CD4-positive, CD25-positive, alpha-beta regulatory T cell (primary cell): ENCODE data around the gene BARX1. TPM values are rescaled to one million over a fixed set of nuclear protein-coding genes. Genes with fewer than 3 reads are reported as not detected.
A peak's percentile ranks its signal among the peaks of the same experiment; 100 is the strongest.

Source experiments
- ATAC-seq, 2 donors: fragments of 150-1000 bp; cut with Tn5 transposase; one replicate each; pipeline ENCODE4 v1.10.0; 2021; ENCODE audit warnings: low read depth in 2 of 2, moderate number of reproducible peaks in 2 of 2, moderate library complexity in 1 of 2
- DNase-seq, 3 donors: peaks; one replicate each; pipeline versions ENCODE4 v3.0.0 to v3.0.0-alpha.2; 2012 to 2022; ENCODE audit warnings: mixed read lengths in 1 of 3
- H3K27ac ChIP-seq: one replicate; pipeline ENCODE4 v1.7.0; 2013; ENCODE audit warnings: mild to moderate bottlenecking, low read length; ENCODE audit not compliant: insufficient read depth, poor library complexity, severe bottlenecking
- H3K27me3 ChIP-seq: one replicate; pipeline ENCODE4 v1.7.0; 2013; ENCODE audit warnings: low read length; ENCODE audit not compliant: control insufficient read depth, insufficient read depth
- H3K36me3 ChIP-seq: one replicate; pipeline ENCODE4 v1.7.0; 2013; ENCODE audit warnings: mild to moderate bottlenecking, low read length, moderate library complexity; ENCODE audit not compliant: control insufficient read depth, insufficient read depth
- H3K4me1 ChIP-seq: 2 replicates; pipeline ENCODE4 v1.7.0; 2013; ENCODE audit warnings: mild to moderate bottlenecking, low read length; ENCODE audit not compliant: insufficient read depth, control insufficient read depth, poor library complexity, severe bottlenecking
- H3K4me3 ChIP-seq: one replicate; pipeline ENCODE4 v1.7.0; 2013; ENCODE audit warnings: low read depth, mild to moderate bottlenecking, low read length, moderate library complexity
- H3K9me3 ChIP-seq, 2 experiments: 1 replicate in 1 of 2; 2 replicates in 1 of 2; pipeline ENCODE4 v1.7.0; 2013; ENCODE audit warnings: low read length in 2 of 2, mild to moderate bottlenecking in 1 of 2, moderate library complexity in 1 of 2; ENCODE audit not compliant: control insufficient read depth in 2 of 2
- H3K27ac Mint-ChIP-seq, 3 donors: one replicate each; pipeline ENCODE4 v1.8.0; 2020 to 2022; ENCODE audit warnings: mild to moderate bottlenecking in 3 of 3, mixed read lengths in 3 of 3, moderate library complexity in 2 of 3
- H3K27me3 Mint-ChIP-seq: one replicate; pipeline ENCODE4 v1.8.0; 2022; ENCODE audit warnings: mild to moderate bottlenecking, mixed read lengths
- H3K36me3 Mint-ChIP-seq: one replicate; pipeline ENCODE4 v1.8.0; 2020; ENCODE audit warnings: mixed read lengths
- H3K4me1 Mint-ChIP-seq, 4 donors: one replicate each; pipeline ENCODE4 v1.8.0; 2020 to 2022; ENCODE audit warnings: mixed read lengths in 4 of 4, mild to moderate bottlenecking in 1 of 4
- H3K4me3 Mint-ChIP-seq, 4 donors: one replicate each; pipeline ENCODE4 v1.8.0; 2020 to 2022; ENCODE audit warnings: mild to moderate bottlenecking in 4 of 4, mixed read lengths in 4 of 4, moderate library complexity in 3 of 4
- H3K9me3 Mint-ChIP-seq, 7 donors: one replicate each; pipeline ENCODE4 v1.8.0; 2020 to 2022; ENCODE audit warnings: mixed read lengths in 7 of 7, mild to moderate bottlenecking in 3 of 7, moderate library complexity in 2 of 7
- polyA plus RNA-seq, 4 donors: library from polyadenylated mRNA; unstranded; fragments of 300-500 nt; fragmentation: Illumina TruSeq; gene quantifications; one replicate each; pipeline ENCODE4 v1.2.3, GENCODE V29; 2021
- total RNA-seq: library from RNA; stranded (reverse); gene quantifications from one replicate; pipeline ENCODE4 v1.2.3, GENCODE V29; 2022

Gene BARX1, protein sequence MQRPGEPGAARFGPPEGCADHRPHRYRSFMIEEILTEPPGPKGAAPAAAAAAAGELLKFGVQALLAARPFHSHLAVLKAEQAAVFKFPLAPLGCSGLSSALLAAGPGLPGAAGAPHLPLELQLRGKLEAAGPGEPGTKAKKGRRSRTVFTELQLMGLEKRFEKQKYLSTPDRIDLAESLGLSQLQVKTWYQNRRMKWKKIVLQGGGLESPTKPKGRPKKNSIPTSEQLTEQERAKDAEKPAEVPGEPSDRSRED
- total RNA-seq (not detected), polyA plus RNA-seq (not detected)

DNA sequence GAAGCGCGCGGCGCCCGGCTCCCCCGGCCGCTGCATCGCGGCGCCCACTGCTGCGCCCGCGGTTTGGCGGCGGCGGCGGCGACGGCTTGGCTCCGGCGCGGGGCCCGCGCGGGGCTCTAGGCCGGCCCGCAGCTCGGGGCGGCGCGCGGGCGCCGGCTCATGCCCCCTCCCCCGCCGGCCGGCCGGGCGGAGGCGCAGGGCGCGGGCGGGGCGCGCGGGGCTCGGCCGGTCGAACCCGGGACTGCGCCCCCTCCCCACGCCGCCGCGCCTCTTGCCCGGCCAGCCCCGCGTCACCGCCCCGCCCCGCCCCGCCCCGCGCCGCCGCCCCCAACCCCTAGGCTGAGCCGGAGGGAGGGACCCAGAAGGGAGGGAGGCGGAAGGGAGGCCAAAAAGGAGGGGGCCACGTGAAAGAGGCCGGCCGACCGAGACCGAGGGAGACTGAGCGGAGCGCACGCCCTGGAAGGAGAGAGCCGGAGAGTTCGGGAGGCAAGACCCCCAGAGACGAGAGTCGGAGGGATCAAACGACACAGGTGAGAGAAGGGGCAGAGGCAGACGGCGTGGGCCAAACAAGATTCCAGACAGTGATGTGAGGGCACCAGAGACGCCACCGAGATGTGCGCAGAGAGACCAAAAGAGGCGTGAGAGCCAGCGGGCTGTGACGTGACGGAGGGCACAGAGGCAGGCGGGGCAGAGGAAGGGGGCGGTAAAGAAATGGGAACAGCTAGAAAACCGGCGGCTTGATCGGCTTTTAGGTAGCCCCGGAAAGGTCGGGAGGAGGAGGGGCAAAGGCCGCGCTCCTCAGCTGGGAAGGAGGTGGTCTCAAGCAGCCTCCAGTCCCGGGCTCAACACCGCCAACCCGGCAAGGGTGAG lies at the start of gene BARX1:
BARX1 (minus strand) TSS at position 245 of the 870 bp plus-strand sequence; CDS start at position 36, 209 bp downstream.
- peaks cover 15% of the 10 kb centered on the region for H3K27me3 ChIP-seq
- H3K4me3 ChIP-seq, result no peak within 1 kb of the TSS
- no peaks in the 10 kb centered on the region for H3K36me3 Mint-ChIP-seq
- H3K27ac ChIP-seq, result no peak within 1 kb of the TSS
- peaks cover 0 to 53% (median 19%) of the 10 kb centered on the region in 4 donors for H3K4me1 Mint-ChIP-seq
- peak within 1 kb of the TSS; percentile 71 to 81 (median 78) for H3K4me3 Mint-ChIP-seq
- ATAC-seq (peak in 1 of 2 donors; percentile 19), DNase-seq (no peak)
- H3K27me3 Mint-ChIP-seq, result peaks cover 76% of the 10 kb centered on the region
- H3K36me3 ChIP-seq, result no peaks in the 10 kb centered on the region
- peak within 1 kb of the TSS in 2 of 3 donors; percentile 73 to 85 for H3K27ac Mint-ChIP-seq
- H3K9me3 ChIP-seq, result no peaks in the 10 kb centered on the region
- peaks cover 49% of the 10 kb centered on the region for H3K4me1 ChIP-seq
- H3K9me3 Mint-ChIP-seq, result peaks cover 0 to 7% (median 0%) of the 10 kb centered on the region in 7 donors

DNA sequence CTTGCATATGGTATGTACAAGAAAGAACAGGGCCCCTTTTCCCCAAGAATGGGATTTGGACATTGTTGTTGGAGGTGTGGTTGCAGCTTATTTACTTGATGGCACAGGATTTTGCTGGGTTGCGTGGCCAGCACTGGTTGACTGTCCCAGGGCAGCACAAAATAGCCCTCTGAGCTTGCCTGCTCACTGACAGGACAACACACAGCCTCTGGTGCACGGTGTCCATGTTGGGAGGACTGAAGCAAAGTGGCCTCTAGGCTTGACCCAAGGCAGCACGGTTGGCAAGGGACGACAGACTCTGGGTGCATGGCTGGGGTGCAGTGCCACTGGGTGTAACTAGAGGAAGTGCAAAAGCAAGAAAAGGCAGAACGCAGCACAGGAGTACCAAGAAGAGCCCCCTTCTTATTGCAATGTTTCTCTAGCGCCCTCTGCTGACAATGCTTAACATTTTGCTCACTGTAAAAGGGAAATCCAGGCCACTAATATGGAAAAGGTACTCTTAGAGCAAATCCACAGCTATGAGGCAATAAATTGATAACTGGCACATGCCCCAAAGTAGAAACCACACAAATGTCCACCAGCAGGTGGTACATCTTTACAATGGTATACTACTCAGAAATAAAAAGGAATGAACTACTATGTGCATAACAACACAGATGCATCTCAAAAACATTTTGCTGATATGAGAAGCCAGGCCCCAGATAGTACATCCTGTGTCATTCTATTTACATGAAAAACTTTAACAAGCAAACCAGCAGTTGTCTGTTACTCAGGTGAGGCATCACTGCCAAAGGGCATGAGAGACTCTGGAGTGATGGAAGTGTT lies 47.4 kb upstream of the BARX1 start:
- H3K27ac Mint-ChIP-seq, result no peak overlapping the region
- ATAC-seq, result no peak
- H3K27me3 Mint-ChIP-seq, result peaks cover 22% of the 10 kb centered on the region

DNA sequence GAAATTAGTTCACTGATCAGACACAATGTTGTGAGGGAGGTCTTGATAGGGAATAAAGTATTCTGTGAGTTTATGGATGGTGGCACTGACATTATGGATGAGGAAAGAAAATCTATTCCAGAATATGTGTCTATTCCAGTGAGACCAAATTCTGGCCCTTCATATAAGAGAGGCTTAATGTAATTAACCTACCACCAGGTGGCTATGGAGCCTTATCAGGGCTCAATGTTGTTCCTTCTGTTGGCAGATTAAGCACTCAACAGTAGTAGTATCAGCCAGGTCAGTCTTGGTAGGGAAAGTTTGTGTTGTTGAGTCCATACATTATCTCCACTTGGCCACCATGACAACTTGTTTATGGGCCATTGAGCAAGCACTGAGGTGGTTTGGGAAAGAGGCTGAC lies 41.7 kb upstream of the BARX1 start:
- H3K27ac ChIP-seq, result no peak overlapping the region
- DNase-seq (peak in 1 of 3 donors; percentile 2), ATAC-seq (no peak)
- no peaks in the 10 kb centered on the region for H3K4me1 Mint-ChIP-seq
- no peaks in the 10 kb centered on the region for H3K36me3 Mint-ChIP-seq
- no peaks in the 10 kb centered on the region for H3K4me1 ChIP-seq
- no peak overlapping the region for H3K4me3 Mint-ChIP-seq
- peaks cover 10% of the 10 kb centered on the region for H3K27me3 ChIP-seq
- no peaks in the 10 kb centered on the region for H3K9me3 ChIP-seq
- no peak overlapping the region for H3K4me3 ChIP-seq
- no peaks in the 10 kb centered on the region for H3K36me3 ChIP-seq
- peaks cover 12% of the 10 kb centered on the region for H3K27me3 Mint-ChIP-seq
- H3K27ac Mint-ChIP-seq, result no peak overlapping the region
- peaks cover 0 to 4% (median 0%) of the 10 kb centered on the region in 7 donors for H3K9me3 Mint-ChIP-seq

More for the DNA sequence above, 47.4 kb upstream of the BARX1 start:
- no peak overlapping the region for H3K27ac ChIP-seq
- no peak overlapping the region for H3K4me3 Mint-ChIP-seq
- H3K4me1 Mint-ChIP-seq, result no peaks in the 10 kb centered on the region
- no peak overlapping the region for H3K4me3 ChIP-seq
- no peaks in the 10 kb centered on the region for H3K9me3 ChIP-seq
- DNase-seq, result peak in 2 of 3 donors; percentile 13 to 61
- no peaks in the 10 kb centered on the region for H3K4me1 ChIP-seq
- H3K9me3 Mint-ChIP-seq, result peaks cover 0 to 8% (median 0%) of the 10 kb centered on the region in 7 donors
- H3K36me3 Mint-ChIP-seq, result no peaks in the 10 kb centered on the region
- peaks cover 15% of the 10 kb centered on the region for H3K27me3 ChIP-seq
- no peaks in the 10 kb centered on the region for H3K36me3 ChIP-seq

DNA sequence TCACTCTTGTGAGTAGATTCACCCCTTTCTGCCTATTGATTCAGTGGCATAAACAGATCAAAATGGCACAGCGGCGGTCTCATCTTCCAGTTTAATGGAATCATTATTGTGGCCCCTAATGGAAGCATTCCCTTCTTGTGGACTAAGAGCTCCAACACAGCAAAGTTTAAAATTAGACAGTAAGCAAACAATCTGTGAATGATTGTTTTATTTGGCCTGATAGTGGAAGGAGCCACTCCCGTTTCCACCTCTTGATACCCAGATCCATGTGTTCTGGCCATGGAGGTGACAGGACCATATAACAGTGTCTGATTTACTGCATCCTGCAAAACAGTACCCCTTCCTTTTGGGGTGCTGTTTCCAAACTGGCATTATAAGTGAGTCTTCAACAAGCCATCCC lies 41.2 kb upstream of the BARX1 start:
- no peak for DNase-seq
- Mint-ChIP-seq H3K27me3 (peaks cover 12% of the 10 kb centered on the region), H3K36me3 (no peaks in the 10 kb centered on the region), H3K4me1 (no peaks in the 10 kb centered on the region), H3K4me3 (no peak overlapping the region), H3K27ac (no peak overlapping the region), H3K9me3 (peaks cover 0 to 4% (median 0%) of the 10 kb centered on the region in 7 donors)
- Histone ChIP-seq H3K27me3 (peaks cover 10% of the 10 kb centered on the region), H3K4me3 (no peak overlapping the region), H3K4me1 (no peaks in the 10 kb centered on the region), H3K9me3 (no peaks in the 10 kb centered on the region), H3K27ac (no peak overlapping the region), H3K36me3 (no peaks in the 10 kb centered on the region)
- ATAC-seq, result no peak

DNA sequence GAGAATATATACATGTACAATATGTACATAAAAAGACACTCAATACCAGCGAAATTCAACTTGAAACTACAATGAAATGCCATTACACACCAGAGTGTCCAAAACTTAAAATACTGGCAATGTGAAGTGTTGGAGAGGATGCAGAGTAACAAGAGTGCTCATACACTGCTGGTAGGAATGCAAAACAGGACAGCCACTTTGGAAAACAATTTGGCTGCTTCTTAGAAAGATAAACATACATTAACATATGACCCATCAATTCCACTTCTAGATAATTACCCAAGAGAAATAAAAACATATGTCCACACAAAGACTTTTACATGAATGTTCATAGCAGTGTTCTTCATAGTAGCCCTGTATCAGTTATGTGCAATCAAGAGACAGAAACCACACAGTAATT lies 39.4 kb upstream of the BARX1 start:
- Mint-ChIP-seq H3K4me3 (no peak overlapping the region), H3K4me1 (no peaks in the 10 kb centered on the region), H3K27me3 (peaks cover 12% of the 10 kb centered on the region), H3K27ac (no peak overlapping the region), H3K36me3 (peaks cover 4% of the 10 kb centered on the region), H3K9me3 (peaks cover 0 to 17% (median 4%) of the 10 kb centered on the region in 7 donors)
- Histone ChIP-seq H3K36me3 (no peaks in the 10 kb centered on the region), H3K4me1 (no peaks in the 10 kb centered on the region), H3K27me3 (peaks cover 10% of the 10 kb centered on the region), H3K9me3 (peaks cover 7 to 10% of the 10 kb centered on the region in 2 experiments), H3K4me3 (no peak overlapping the region), H3K27ac (no peak overlapping the region)
- DNase-seq, result no peak
- ATAC-seq, result no peak

DNA sequence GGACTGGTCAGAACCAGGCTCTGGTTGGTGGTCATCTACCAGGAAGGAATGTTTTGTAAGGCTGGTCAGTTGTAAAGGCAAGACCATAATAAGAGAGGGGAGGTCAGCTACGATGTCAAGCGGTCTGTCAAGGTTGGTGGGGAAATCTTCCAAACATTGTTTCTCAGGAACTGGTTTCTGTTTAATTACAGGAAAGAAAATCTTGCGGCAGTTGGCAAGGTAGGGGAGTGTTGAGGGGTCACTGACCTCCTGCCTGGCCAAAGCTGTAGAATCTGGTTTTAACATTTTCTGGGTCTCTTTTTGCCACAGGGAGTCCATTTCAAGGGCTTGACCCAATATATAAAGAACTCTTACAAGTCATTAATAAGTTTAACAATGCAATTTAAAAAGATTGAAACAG lies 39.0 kb upstream of the BARX1 start:
- Mint-ChIP-seq H3K4me3 (no peak overlapping the region), H3K4me1 (no peaks in the 10 kb centered on the region), H3K9me3 (peaks cover 0 to 20% (median 4%) of the 10 kb centered on the region in 7 donors), H3K27ac (no peak overlapping the region), H3K27me3 (peaks cover 14% of the 10 kb centered on the region), H3K36me3 (peaks cover 4% of the 10 kb centered on the region)
- ATAC-seq, result no peak
- no peak for DNase-seq
- Histone ChIP-seq H3K36me3 (no peaks in the 10 kb centered on the region), H3K27ac (no peak overlapping the region), H3K4me1 (no peaks in the 10 kb centered on the region), H3K4me3 (no peak overlapping the region), H3K27me3 (peaks cover 10% of the 10 kb centered on the region), H3K9me3 (peaks cover 7 to 11% of the 10 kb centered on the region in 2 experiments)

DNA sequence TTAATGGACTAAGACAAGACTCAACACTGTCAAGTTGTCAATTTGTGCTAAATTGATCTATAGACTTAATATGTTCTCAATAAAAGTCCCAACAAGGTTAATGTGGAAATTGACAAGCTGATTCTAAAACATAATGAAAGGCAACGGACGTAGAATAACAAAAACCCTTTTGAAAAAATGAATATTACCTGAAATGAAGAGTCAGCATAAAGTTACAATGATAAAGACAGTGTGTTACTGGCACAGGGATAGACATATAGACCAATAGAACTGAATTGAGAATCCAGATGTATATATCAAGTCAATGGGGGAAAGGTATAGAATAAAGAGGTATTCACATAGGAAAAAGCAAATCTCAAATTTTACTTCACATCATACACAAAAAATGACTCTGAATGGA lies 37.7 kb upstream of the BARX1 start:
- Mint-ChIP-seq H3K27ac (no peak overlapping the region), H3K4me1 (no peaks in the 10 kb centered on the region), H3K36me3 (peaks cover 4% of the 10 kb centered on the region), H3K9me3 (peaks cover 2 to 22% (median 4%) of the 10 kb centered on the region in 7 donors), H3K27me3 (peaks cover 19% of the 10 kb centered on the region), H3K4me3 (no peak overlapping the region)
- no peak overlapping the region for H3K27ac ChIP-seq
- ATAC-seq (no peak), DNase-seq (no peak)
- no peaks in the 10 kb centered on the region for H3K36me3 ChIP-seq
- H3K4me3 ChIP-seq, result no peak overlapping the region
- peaks cover 13% of the 10 kb centered on the region for H3K27me3 ChIP-seq
- peaks cover 7 to 13% of the 10 kb centered on the region in 2 experiments for H3K9me3 ChIP-seq
- no peaks in the 10 kb centered on the region for H3K4me1 ChIP-seq
